GM12878 (cell line): ENCODE results near the gene ZKSCAN8. TPM values are rescaled to one million over a fixed set of nuclear protein-coding genes. Genes with fewer than 3 reads are reported as not detected.

Experiments used
- ATAC-seq: fragments of 200-7000 bp; cut with Tn5 transposase; 3 replicates; pipeline ENCODE4 v1.9.1; 2020; ENCODE audit warnings: mild to moderate bottlenecking, moderate library complexity
- BruUV-seq: library from RNA; stranded (reverse); fragments of 400-500 nt; replicated peaks from 2 replicates; lab custom pipeline; 2021; lab: Mats Ljungman, UMichigan
- CTCF ChIA-PET: fragments of 300-600 bp; sonication (Branson Sonifier 250); formaldehyde crosslinking; extraction: SDS; loops from one replicate; lab custom pipeline; 2021; ENCODE audit warnings: inconsistent platforms; lab: Yijun Ruan, JAX
- POLR2A ChIA-PET: fragments of 350-600 bp; formaldehyde crosslinking; extraction: SDS; loops from one replicate; lab custom pipeline; 2021; ENCODE audit warnings: inconsistent platforms; lab: Charles Lee
- RAD21 ChIA-PET: fragments of 300-600 bp; sonication (Branson Sonifier 250); formaldehyde crosslinking; loops from one replicate; lab custom pipeline; 2023; ENCODE audit warnings: antibody characterized with exemption; ENCODE audit not compliant: unreplicated experiment; lab: Charles Lee
- SMC1A ChIA-PET: fragments of 300-600 bp; sonication (Branson Sonifier 250); formaldehyde crosslinking; loops from one replicate; lab custom pipeline; 2023; ENCODE audit not compliant: unreplicated experiment, uncharacterized antibody; lab: Charles Lee
- DNase-seq: peaks from one replicate; pipeline ENCODE4 v3.0.0-alpha.2; 2011; ENCODE audit warnings: low read depth, low spot score
- FAIRE-seq: peaks from 3 replicates; lab custom pipeline; 2011; peaks lifted over from hg19 to GRCh38; lab: Jason Lieb, UNC
- H2AFZ ChIP-seq: 2 replicates; pipeline ENCODE4 v1.6.0; 2011; ENCODE audit warnings: low read depth, low read length, control low read depth; ENCODE audit not compliant: control insufficient read depth
- H3K27ac ChIP-seq: 2 replicates; pipeline ENCODE4 v1.5.1; 2011; ENCODE audit warnings: control low read depth; ENCODE audit not compliant: control insufficient read depth, insufficient read depth
- H3K27me3 ChIP-seq, 2 experiments: replicated peaks in 1 of 2; 2 replicates each; pipeline versions ENCODE4 v1.6.0 to v1.6.1; 2011; ENCODE audit warnings: low read length in 1 of 2; ENCODE audit not compliant: control insufficient read depth in 2 of 2, insufficient read depth in 2 of 2
- H3K36me3 ChIP-seq, 2 experiments: 2 replicates each; pipeline ENCODE4 v1.5.1; 2011; ENCODE audit warnings: low read length in 1 of 2; ENCODE audit not compliant: control insufficient read depth in 2 of 2, insufficient read depth in 2 of 2
- H3K4me1 ChIP-seq: 2 replicates; pipeline ENCODE4 v1.6.1; 2011; ENCODE audit warnings: mild to moderate bottlenecking, low read length, moderate library complexity, mixed read lengths; ENCODE audit not compliant: control insufficient read depth, insufficient read depth
- H3K4me2 ChIP-seq: 2 replicates; pipeline ENCODE4 v1.6.0; 2011; ENCODE audit warnings: control low read depth; ENCODE audit not compliant: control insufficient read depth, insufficient read depth
- H3K4me3 ChIP-seq: fragments of 200-600 bp; sonication (generic); 2 replicates; pipeline ENCODE4 v1.5.1; 2016
- H3K79me2 ChIP-seq: 2 replicates; pipeline ENCODE4 v1.6.0; 2011; ENCODE audit warnings: low read length; ENCODE audit not compliant: control insufficient read depth, insufficient read depth
- H3K9ac ChIP-seq: 2 replicates; pipeline ENCODE4 v1.8.0; 2011; ENCODE audit warnings: low read length, control low read depth, mixed read lengths; ENCODE audit not compliant: control insufficient read depth, insufficient read depth
- H3K9me3 ChIP-seq: replicated peaks from 3 replicates; pipeline ENCODE4 v1.5.1; 2011; ENCODE audit warnings: mild to moderate bottlenecking, low read length; ENCODE audit not compliant: control insufficient read depth, insufficient read depth
- H4K20me1 ChIP-seq: 2 replicates; pipeline ENCODE4 v1.6.0; 2011; ENCODE audit not compliant: control insufficient read depth, insufficient read depth
- ASH2L ChIP-seq: fragments of 300-600, 200-600 bp; sonication (generic); IDR thresholded peaks from 2 replicates; pipeline ENCODE4 v1.6.1; 2017; ENCODE audit warnings: low read depth, mild to moderate bottlenecking, borderline replicate concordance
- CBFB ChIP-seq: IDR thresholded peaks from 2 replicates; pipeline ENCODE4 v1.6.1; 2016; ENCODE audit warnings: antibody characterized with exemption, low read depth
- MYB ChIP-seq: fragments of 150-350 bp; IDR thresholded peaks from 2 replicates; pipeline ENCODE4 v1.6.1; 2014; ENCODE audit warnings: mild to moderate bottlenecking, low read depth, low read length, borderline replicate concordance
- NFIC ChIP-seq: IDR thresholded peaks from 2 replicates; pipeline ENCODE4 v1.6.1; 2012; ENCODE audit warnings: low read depth, mild to moderate bottlenecking, inconsistent platforms, low read length, moderate library complexity
- NFXL1 ChIP-seq: fragments of 450-650 bp; IDR thresholded peaks from 2 replicates; pipeline ENCODE4 v1.6.1; 2017; ENCODE audit warnings: antibody characterized with exemption, mild to moderate bottlenecking, borderline replicate concordance
- RAD51 ChIP-seq: fragments of 450-650 bp; IDR thresholded peaks from 2 replicates; pipeline ENCODE4 v1.6.1; 2016; ENCODE audit warnings: moderate library complexity, mild to moderate bottlenecking, inconsistent platforms
- SKIL ChIP-seq: fragments of 450-650 bp; IDR thresholded peaks from 2 replicates; pipeline ENCODE4 v1.6.1; 2017; ENCODE audit warnings: mild to moderate bottlenecking, low read depth, inconsistent platforms; ENCODE audit not compliant: poor library complexity, severe bottlenecking
- SMC3 ChIP-seq: IDR thresholded peaks from 2 replicates; pipeline ENCODE4 v1.6.1; 2011; ENCODE audit warnings: low read length, improper control_type of control experiment, borderline replicate concordance
- TARDBP ChIP-seq: IDR thresholded peaks from 2 replicates; pipeline ENCODE4 v1.6.1; 2016; ENCODE audit warnings: borderline replicate concordance
- WRNIP1 ChIP-seq: IDR thresholded peaks from 2 replicates; pipeline ENCODE4 v1.6.1; 2011; ENCODE audit warnings: low read depth, low read length, improper control_type of control experiment, borderline replicate concordance
- ZNF622 ChIP-seq: fragments of 450-650 bp; IDR thresholded peaks from 2 replicates; pipeline ENCODE4 v1.6.1; 2017; ENCODE audit warnings: mild to moderate bottlenecking, inconsistent platforms
- WGBS: methylation state at CpG from one replicate; pipeline ENCODE4 v1.1.6; 2016; ENCODE audit warnings: low lambda C conversion rate; ENCODE audit not compliant: insufficient replicate concordance, insufficient coverage; ENCODE audit errors: missing lambda C conversion rate; 5-methylcytosine and 5-hydroxymethylcytosine counted together
- in situ Hi-C: fragments of 300-500 bp; cut with MboI; formaldehyde crosslinking; loops from 9 replicates; pipeline ENCODE4 v1.14.3; 2018; ENCODE audit warnings: mixed read lengths
- intact Hi-C: fragments of 100-400 bp; cut with micrococcal nuclease; formaldehyde crosslinking; loops from one replicate; pipeline ENCODE4 v1.14.2; 2022; ENCODE audit not compliant: unreplicated experiment
- polyA plus RNA-seq, 11 experiments: library from polyadenylated mRNA; depleted of rRNA in 4 of 11; unstranded in 6 of 11; stranded (reverse) in 5 of 11; fragments of >200 nt; fragmentation: Nextera tagmentation in 4 of 11; fragmentation: Illumina TruSeq in 1 of 11; extraction: Ambion mirVana in 4 of 11; extraction: Trizol in 1 of 11; gene quantifications; 1 replicate in 1 of 11; 2 replicates in 10 of 11; pipeline versions ENCODE4 v1.2.1 to v1.2.3, GENCODE V29; 2011 to 2016; ENCODE audit warnings: inconsistent platforms in 2 of 11, missing spikeins in 2 of 11, low read depth in 1 of 11
- total RNA-seq, 4 experiments: library from RNA; depleted of rRNA in 3 of 4; stranded (reverse); fragments of >200 nt in 3 of 4; fragmentation: Illumina TruSeq in 1 of 4; extraction: Trizol in 1 of 4; gene quantifications; 2 replicates each; pipeline versions ENCODE4 v1.2.1 to v1.2.3, GENCODE V29; 2013 to 2021

The ZKSCAN8 gene
- total and polyA plus RNA-seq, 10 of the 15 experiments (the other 5 are each of a cell fraction or from before 2014, with no cell fraction given) = 1.0 to 17.9 (median 8.7) TPM

GRCh38 chr6:28152531-28152930 lies 10.8 kb downstream of the ZKSCAN8 start:
- TF ChIP-seq ASH2L (no peak), RAD51 (no peak), NFXL1 (no peak), NFIC (no peak), MYB (no peak), ZNF622 (no peak), CBFB (no peak), SMC3 (no peak), TARDBP (no peak), SKIL (no peak), WRNIP1 (no peak)
- SMC1A ChIA-PET = interaction anchor here (1.2 to 2.1 kb wide), 3 partner anchors 9 to 232 kb away, joined by 3 to 8 read pairs (median 4); no protein-coding TSS in a partner anchor

More at GRCh38 chr6:28152531-28152930, 10.8 kb downstream of the ZKSCAN8 start:
- Histone ChIP-seq H3K79me2 (no peaks in the 10 kb centered on the region), H2AFZ (no peak overlapping the region), H3K9me3 (peaks cover 15% of the 10 kb centered on the region), H3K27me3 (no peaks in the 10 kb centered on the region), H3K36me3 (peaks cover 9 to 48% of the 10 kb centered on the region in 2 experiments), H4K20me1 (no peaks in the 10 kb centered on the region), H3K9ac (no peak overlapping the region), H3K4me3 (no peak overlapping the region), H3K27ac (no peak overlapping the region), H3K4me2 (no peak overlapping the region), H3K4me1 (no peaks in the 10 kb centered on the region)
- in situ Hi-C loops = no loop called here
- ChIA-PET POLR2A (no interaction called here), CTCF (interaction anchor here (1.4 kb wide), 1 partner anchor 9 kb away, joined by 4 read pairs; no protein-coding TSS in a partner anchor), RAD21 (interaction anchor here (0.5 to 1.0 kb wide), 2 partner anchors 11 to 139 kb away, joined by 3 read pairs; partner anchors contain the start of gene ZKSCAN8)
- no TSS peak for BruUV-seq
- FAIRE-seq (no peak), DNase-seq (no peak), ATAC-seq (no peak)
- 96% methylated on average over 2 of the region's 2 CpGs for whole genome bisulfite sequencing
- intact Hi-C loops = no loop called here
